Measurements from ENCODE around the gene SYMPK.

The SYMPK gene

DNA sequence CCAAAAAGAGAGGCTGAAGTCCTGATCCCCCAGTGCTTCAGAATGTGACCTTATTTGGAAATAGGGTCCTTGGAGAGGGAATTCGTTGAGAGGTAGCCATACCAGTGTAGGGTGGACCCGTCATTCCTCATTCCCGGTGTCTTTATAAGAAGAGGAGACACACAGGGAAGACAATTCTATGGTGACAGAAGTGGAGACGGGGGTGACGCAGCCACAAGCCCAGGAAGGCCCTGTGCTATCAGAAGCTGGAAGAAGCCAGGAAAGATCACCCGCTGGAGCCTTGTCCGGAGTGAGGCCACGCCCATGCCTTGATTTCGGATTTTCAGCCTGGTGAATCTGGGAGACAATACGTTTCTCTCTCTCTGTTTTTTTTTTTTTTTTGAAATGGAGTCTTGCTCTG lies 42.1 kb upstream of the SYMPK start:
- Histone ChIP-seq H3K36me3 (replicated peaks in 1 of 2; ENCODE audit: control insufficient read depth in 2 of 2, insufficient read depth in 2 of 2, low read length in 2 of 2) (peaks cover 4 to 10% of the 10 kb centered on the region in 2 donors), H3K18ac (ENCODE audit: low read length) (no peak overlapping the region), H3K9me3 (replicated peaks in 1 of 2; ENCODE audit: control insufficient read depth in 2 of 2, insufficient read depth in 1 of 2, low read depth in 1 of 2, low read length in 2 of 2) (no peaks in the 10 kb centered on the region), H3K23ac (ENCODE audit: low read depth, low read length, poor library complexity) (no peak overlapping the region), H3K4me3 (ENCODE audit: low read length in 2 of 2) (no peak overlapping the region), H3K79me1 (ENCODE audit: low read depth, low read length) (peaks cover 6% of the 10 kb centered on the region), H3K4me2 (ENCODE audit: insufficient read depth, low read length, poor library complexity, severe bottlenecking) (no peak overlapping the region), H2BK120ac (ENCODE audit: low read depth, low read length) (no peak overlapping the region), H2AFZ (ENCODE audit: low read length) (no peak overlapping the region), H3K4ac (ENCODE audit: low read length) (no peak overlapping the region), H4K8ac (ENCODE audit: low read depth, low read length) (no peak overlapping the region), H2BK12ac (ENCODE audit: low read length) (no peak overlapping the region), H3K27me3 (ENCODE audit: control insufficient read depth in 3 of 3, insufficient read depth in 3 of 3, low read depth in 1 of 3, low read length in 3 of 3) (peaks cover 3 to 19% (median 9%) of the 10 kb centered on the region in 3 experiments), H2AK5ac (ENCODE audit: low read depth, low read length) (no peak overlapping the region), H2BK5ac (ENCODE audit: low read length) (no peak overlapping the region), H3K27ac (replicated peaks; ENCODE audit: low read length) (no peak overlapping the region), H3K9ac (ENCODE audit: low read depth, low read length, poor library complexity) (no peak overlapping the region), H3K4me1 (ENCODE audit: control insufficient read depth in 2 of 2, insufficient read depth in 1 of 2, low read depth in 1 of 2, low read length in 2 of 2) (peaks cover 6 to 8% of the 10 kb centered on the region in 2 donors), H2BK15ac (ENCODE audit: low read length) (no peak overlapping the region), H3K14ac (ENCODE audit: low read length) (no peak overlapping the region), H4K91ac (ENCODE audit: low read depth, low read length, poor library complexity) (no peak overlapping the region)
- no peak for DNase-seq (ENCODE audit: low spot score)
- no CpG with 5 or more reads among the region's 10 CpGs for WGBS, 2 donors (ENCODE audit: extremely low coverage in 2 of 2, insufficient read length in 2 of 2, insufficient replicate concordance in 1 of 2)

DNA sequence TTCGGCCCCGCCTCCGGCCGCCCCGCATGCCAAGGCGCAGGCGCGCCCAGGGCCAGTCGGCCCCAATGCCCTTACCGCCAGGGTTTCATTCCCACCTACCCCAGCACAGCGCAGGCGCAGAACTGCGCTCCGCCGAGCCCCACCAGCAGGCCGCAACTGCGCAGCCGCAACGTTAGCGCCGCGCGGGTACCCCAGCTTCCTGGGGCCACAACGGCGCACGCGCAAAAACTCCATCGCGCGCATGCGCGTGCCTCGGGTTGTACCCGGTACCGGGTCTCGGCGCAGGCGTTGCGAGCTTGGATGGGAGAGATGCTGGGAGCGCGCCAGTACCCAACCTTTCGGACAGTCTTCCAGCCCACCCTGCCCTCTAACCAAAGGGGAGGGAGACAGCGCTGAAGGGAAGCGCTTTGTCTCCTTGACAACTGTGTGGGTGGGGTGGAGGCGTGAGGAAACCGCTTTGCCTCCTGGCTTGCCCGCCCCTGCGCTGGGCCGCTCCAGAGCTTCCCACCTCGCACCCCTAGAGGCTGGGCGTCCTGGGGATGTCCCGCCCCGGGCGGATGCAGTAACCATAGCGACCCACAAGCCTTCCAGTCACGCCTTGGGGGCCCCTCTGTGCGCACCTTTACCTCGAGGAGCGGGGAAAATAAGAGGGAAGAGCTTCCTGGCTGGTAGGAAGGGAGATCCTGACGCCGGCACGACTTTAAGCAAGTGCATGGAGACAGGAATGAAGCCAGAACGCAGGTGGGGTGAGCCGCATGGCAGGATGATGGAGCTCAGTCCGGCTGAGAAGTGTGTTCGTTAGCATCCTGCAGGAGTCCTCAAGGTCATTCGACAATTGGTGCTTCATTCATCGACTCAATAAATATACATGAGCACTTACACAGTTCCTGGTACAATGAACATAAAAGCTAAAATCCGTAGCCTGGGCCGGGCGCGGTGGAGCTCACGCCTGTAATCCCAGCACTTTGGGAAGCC lies 40.0 kb upstream of the SYMPK start:
- Histone ChIP-seq H2AFZ (ENCODE audit: low read length) (peak overlapping the region; percentile 96), H3K36me3 (replicated peaks in 1 of 2; ENCODE audit: control insufficient read depth in 2 of 2, insufficient read depth in 2 of 2, low read length in 2 of 2) (peaks cover 8 to 30% of the 10 kb centered on the region in 2 donors), H2BK12ac (ENCODE audit: low read length) (no peak overlapping the region), H3K9me3 (replicated peaks in 1 of 2; ENCODE audit: control insufficient read depth in 2 of 2, insufficient read depth in 1 of 2, low read depth in 1 of 2, low read length in 2 of 2) (no peaks in the 10 kb centered on the region), H3K14ac (ENCODE audit: low read length) (no peak overlapping the region), H2BK15ac (ENCODE audit: low read length) (no peak overlapping the region), H2BK5ac (ENCODE audit: low read length) (peak overlapping the region; percentile 87), H3K79me1 (ENCODE audit: low read depth, low read length) (peaks cover 6% of the 10 kb centered on the region), H3K18ac (ENCODE audit: low read length) (peak overlapping the region; percentile 96), H3K4ac (ENCODE audit: low read length) (no peak overlapping the region), H3K27ac (replicated peaks; ENCODE audit: low read length) (peak overlapping the region; percentile 97), H2AK5ac (ENCODE audit: low read depth, low read length) (peak overlapping the region; percentile 42), H2BK120ac (ENCODE audit: low read depth, low read length) (no peak overlapping the region), H3K27me3 (ENCODE audit: control insufficient read depth in 3 of 3, insufficient read depth in 3 of 3, low read depth in 1 of 3, low read length in 3 of 3) (peaks cover 0 to 19% (median 9%) of the 10 kb centered on the region in 3 experiments), H3K9ac (ENCODE audit: low read depth, low read length, poor library complexity) (peak overlapping the region; percentile 89), H3K4me3 (ENCODE audit: low read length in 2 of 2) (peak overlapping the region; percentile 79 to 81), H4K91ac (ENCODE audit: low read depth, low read length, poor library complexity) (no peak overlapping the region), H3K23ac (ENCODE audit: low read depth, low read length, poor library complexity) (peak overlapping the region; percentile 82), H3K4me1 (ENCODE audit: control insufficient read depth in 2 of 2, insufficient read depth in 1 of 2, low read depth in 1 of 2, low read length in 2 of 2) (peaks cover 6 to 8% of the 10 kb centered on the region in 2 donors), H4K8ac (ENCODE audit: low read depth, low read length) (no peak overlapping the region), H3K4me2 (ENCODE audit: insufficient read depth, low read length, poor library complexity, severe bottlenecking) (peak overlapping the region; percentile 75)
- WGBS, 2 donors (ENCODE audit: extremely low coverage in 2 of 2, insufficient read length in 2 of 2, insufficient replicate concordance in 1 of 2): no CpG with 5 or more reads among the region's 73 CpGs
- DNase-seq (ENCODE audit: low spot score): peak; percentile 99

DNA sequence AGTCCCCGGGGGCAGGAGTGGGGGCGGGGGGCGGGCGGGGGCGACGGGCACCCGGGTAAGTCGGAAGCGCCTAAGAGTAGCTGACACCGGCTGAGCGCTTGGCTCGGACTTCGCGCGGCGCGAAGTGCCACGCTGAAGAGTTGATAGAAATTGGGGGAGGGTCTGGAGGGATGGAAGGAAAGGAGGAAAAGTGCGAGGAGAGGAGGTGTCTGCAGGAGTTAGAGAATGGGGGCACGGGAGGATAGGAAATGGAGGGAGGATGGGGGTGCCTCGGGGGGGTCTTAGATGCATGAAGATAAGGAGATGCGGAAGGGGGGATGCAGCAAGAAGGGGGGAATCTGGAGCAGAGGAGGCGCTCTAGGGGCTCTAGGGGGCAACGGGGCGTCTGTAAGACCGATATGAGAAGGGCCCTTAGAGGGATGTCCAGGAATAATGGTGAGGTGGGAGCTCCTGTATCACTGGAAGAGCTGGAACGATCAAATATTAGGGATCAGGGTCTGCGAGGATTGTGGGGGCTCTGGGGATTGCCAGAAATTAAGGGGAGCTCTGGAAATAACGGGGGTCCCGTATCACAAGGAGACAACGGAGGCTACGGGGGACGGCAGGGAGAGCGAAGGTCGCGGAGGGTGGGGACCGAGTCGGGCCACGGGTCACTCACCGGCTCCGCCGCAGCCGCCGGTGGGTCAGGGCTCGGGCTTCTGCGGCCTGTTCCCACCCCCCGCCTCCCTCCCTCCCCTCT lies 39.1 kb upstream of the SYMPK start, which contains the start of gene MYPOP:
Gene MYPOP, minus strand, starts transcription at position 702 of the 739 bp plus-strand sequence. CDS start 840 bp downstream, outside the sequence.
- no peak within 1 kb of the TSS for H3K14ac ChIP-seq (ENCODE audit: low read length)
- H3K27ac ChIP-seq (replicated peaks; ENCODE audit: low read length): peak within 1 kb of the TSS; percentile 97

More for the DNA sequence above, 39.1 kb upstream of the SYMPK start, which contains the start of gene MYPOP:
- H2BK12ac ChIP-seq (ENCODE audit: low read length): no peak within 1 kb of the TSS
- H3K36me3 ChIP-seq (replicated peaks in 1 of 2; ENCODE audit: control insufficient read depth in 2 of 2, insufficient read depth in 2 of 2, low read length in 2 of 2): peaks cover 11 to 36% of the 10 kb centered on the region in 2 donors
- H3K4ac ChIP-seq (ENCODE audit: low read length): no peak within 1 kb of the TSS
- H3K9ac ChIP-seq (ENCODE audit: low read depth, low read length, poor library complexity): peak within 1 kb of the TSS; percentile 89
- peak within 1 kb of the TSS; percentile 79 to 91 for H3K4me3 ChIP-seq (ENCODE audit: low read length in 2 of 2)
- peak within 1 kb of the TSS; percentile 4 for H2BK120ac ChIP-seq (ENCODE audit: low read depth, low read length)
- peaks cover 6 to 8% of the 10 kb centered on the region in 2 donors for H3K4me1 ChIP-seq (ENCODE audit: control insufficient read depth in 2 of 2, insufficient read depth in 1 of 2, low read depth in 1 of 2, low read length in 2 of 2)
- no peak for DNase-seq (ENCODE audit: low spot score)
- H2AK5ac ChIP-seq (ENCODE audit: low read depth, low read length): peak within 1 kb of the TSS; percentile 61
- WGBS, 2 donors (ENCODE audit: extremely low coverage in 2 of 2, insufficient read length in 2 of 2, insufficient replicate concordance in 1 of 2): no CpG with 5 or more reads among the region's 47 CpGs
- peak within 1 kb of the TSS; percentile 91 for H3K4me2 ChIP-seq (ENCODE audit: insufficient read depth, low read length, poor library complexity, severe bottlenecking)
- H3K27me3 ChIP-seq (ENCODE audit: control insufficient read depth in 3 of 3, insufficient read depth in 3 of 3, low read depth in 1 of 3, low read length in 3 of 3): peaks cover 0 to 19% (median 9%) of the 10 kb centered on the region in 3 experiments
- H3K18ac ChIP-seq (ENCODE audit: low read length): peak within 1 kb of the TSS; percentile 96
- no peak within 1 kb of the TSS for H4K91ac ChIP-seq (ENCODE audit: low read depth, low read length, poor library complexity)
- H3K23ac ChIP-seq (ENCODE audit: low read depth, low read length, poor library complexity): peak within 1 kb of the TSS; percentile 82
- peak within 1 kb of the TSS; percentile 71 for H2BK15ac ChIP-seq (ENCODE audit: low read length)
- no peaks in the 10 kb centered on the region for H3K9me3 ChIP-seq (replicated peaks in 1 of 2; ENCODE audit: control insufficient read depth in 2 of 2, insufficient read depth in 1 of 2, low read depth in 1 of 2, low read length in 2 of 2)
- peak within 1 kb of the TSS; percentile 96 for H2AFZ ChIP-seq (ENCODE audit: low read length)
- peaks cover 6% of the 10 kb centered on the region for H3K79me1 ChIP-seq (ENCODE audit: low read depth, low read length)
- H2BK5ac ChIP-seq (ENCODE audit: low read length): peak within 1 kb of the TSS; percentile 87
- H4K8ac ChIP-seq (ENCODE audit: low read depth, low read length): no peak within 1 kb of the TSS
